Measurements from ENCODE around the gene RFX1.

Gene RFX1

GRCh38 chr19:13957051-13957450 is 49.1 kb downstream of the RFX1 start:
- no peak for TF ChIP-seq CTCF (IDR thresholded peaks at IDR 0.05; ENCODE audit: borderline replicate concordance, control extremely low read depth, extremely low read depth, insufficient read depth, missing control alignments)
- DNase-seq (ENCODE audit: low spot score) = no peak
- in situ Hi-C loops (cut with MboI; ENCODE audit: low sequenced_read_pairs, unreplicated experiment) = no loop called here

GRCh38 chr19:13956365-13956744 is 49.8 kb downstream of the RFX1 start:
- no peak for DNase-seq (ENCODE audit: low spot score)
- no peak for TF ChIP-seq CTCF (IDR thresholded peaks at IDR 0.05; ENCODE audit: borderline replicate concordance, control extremely low read depth, extremely low read depth, insufficient read depth, missing control alignments)
- in situ Hi-C loops (cut with MboI; ENCODE audit: low sequenced_read_pairs, unreplicated experiment) = no loop called here

- in situ Hi-C loops (cut with MboI; ENCODE audit: low sequenced_read_pairs, unreplicated experiment) = no loop called here
- no peak for DNase-seq (ENCODE audit: low spot score)
- TF ChIP-seq CTCF (IDR thresholded peaks at IDR 0.05; ENCODE audit: borderline replicate concordance, control extremely low read depth, extremely low read depth, insufficient read depth, missing control alignments) = no peak
Measured at GRCh38 chr19:13955662-13956364, 50.3 kb downstream of the RFX1 start.

DNA sequence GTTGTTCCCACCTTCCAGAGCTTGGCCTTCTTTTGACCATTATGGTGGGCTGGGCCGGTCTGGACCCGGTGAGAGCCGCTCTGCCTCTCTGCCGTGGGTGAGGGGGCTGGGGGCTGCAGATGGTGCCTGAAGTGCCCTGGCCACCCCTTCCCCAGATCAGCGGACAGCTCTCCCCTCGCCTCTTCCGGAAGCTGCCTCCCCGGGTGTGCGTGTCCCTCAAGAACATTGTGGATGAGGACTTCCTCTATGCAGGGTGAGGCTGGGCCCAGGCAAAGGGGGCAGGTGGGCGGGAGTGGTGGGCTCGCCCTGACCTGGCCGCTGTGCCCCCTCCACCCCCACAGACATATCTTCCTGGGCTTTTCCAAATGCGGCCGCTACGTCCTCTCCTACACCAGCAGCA is 51.9 kb downstream of the RFX1 start:
- DNase-seq (ENCODE audit: low spot score) = no peak
- no peak for TF ChIP-seq CTCF (IDR thresholded peaks at IDR 0.05; ENCODE audit: borderline replicate concordance, control extremely low read depth, extremely low read depth, insufficient read depth, missing control alignments)
- in situ Hi-C loops (cut with MboI; ENCODE audit: low sequenced_read_pairs, unreplicated experiment) = no loop called here

GRCh38 chr19:13952931-13953531 is 53.1 kb downstream of the RFX1 start:
- in situ Hi-C loops (cut with MboI; ENCODE audit: low sequenced_read_pairs, unreplicated experiment) = no loop called here
- no peak for DNase-seq (ENCODE audit: low spot score)
- TF ChIP-seq CTCF (IDR thresholded peaks at IDR 0.05; ENCODE audit: borderline replicate concordance, control extremely low read depth, extremely low read depth, insufficient read depth, missing control alignments) = no peak

DNA sequence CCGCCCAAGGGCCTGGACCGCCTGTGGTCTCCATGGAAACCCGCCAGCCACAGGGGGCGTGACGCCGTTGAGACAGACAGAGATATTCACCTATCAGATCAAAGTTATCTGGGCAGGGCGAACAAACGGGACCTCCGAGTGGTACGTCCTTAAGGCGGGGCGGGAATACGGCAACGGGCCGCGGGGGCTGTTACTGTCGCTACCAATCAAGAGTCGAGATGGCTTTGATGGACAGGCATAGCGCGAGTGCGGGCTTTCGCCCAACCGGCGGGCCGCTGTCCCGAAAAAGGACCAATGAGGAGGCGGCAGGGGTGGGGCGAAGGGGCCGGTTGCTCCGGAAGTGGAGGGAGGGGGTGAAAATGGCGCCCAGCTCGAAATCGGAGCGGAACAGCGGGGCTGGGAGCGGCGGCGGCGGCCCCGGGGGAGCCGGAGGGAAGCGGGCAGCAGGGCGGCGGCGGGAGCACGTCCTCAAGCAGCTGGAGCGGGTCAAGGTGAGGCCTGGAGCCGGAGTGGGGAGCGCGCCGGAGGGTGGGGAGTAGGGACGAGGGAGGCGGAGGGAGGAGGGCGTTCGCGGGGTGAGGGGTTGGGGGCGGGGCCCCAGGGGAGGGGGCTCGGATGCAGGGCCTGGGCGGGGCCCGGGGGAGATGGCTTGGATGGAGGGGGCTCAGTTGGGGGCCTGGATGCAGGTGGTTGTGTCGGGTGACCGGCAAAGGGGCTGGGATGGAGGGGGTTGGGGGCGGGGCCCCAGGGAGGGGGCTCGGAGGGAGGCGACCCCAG is 53.8 kb downstream of the RFX1 start, which contains the start of gene DCAF15:
DCAF15 (plus strand) TSS at position 356 of the 777 bp plus-strand sequence; CDS start at position 360, 4 bp downstream.
- no peak for TF ChIP-seq CTCF (IDR thresholded peaks at IDR 0.05; ENCODE audit: borderline replicate concordance, control extremely low read depth, extremely low read depth, insufficient read depth, missing control alignments)
- in situ Hi-C loops (cut with MboI; ENCODE audit: low sequenced_read_pairs, unreplicated experiment) = no loop called here
- peak; percentile 100 for DNase-seq (ENCODE audit: low spot score)

All from GM13976 (cell line).